Endothelial cell of umbilical vein (primary cell): ENCODE measurements around the gene SH3BP2. TPM values are rescaled to one million over a fixed set of nuclear protein-coding genes. Genes with fewer than 3 reads are reported as not detected.

ENCODE experiments used
- BruUV-seq: library from RNA; stranded (reverse); fragments of 400-500 nt; replicated peaks from 2 replicates; lab custom pipeline; 2021; lab: Mats Ljungman, UMichigan
- CTCF ChIA-PET: fragments of 300-600, 350-600 bp; sonication (Branson Sonifier 250); formaldehyde crosslinking; loops from one replicate; lab custom pipeline; 2021; ENCODE audit warnings: antibody characterized with exemption, inconsistent platforms; lab: Charles Lee
- POLR2A ChIA-PET: fragments of 300-600, 350-600 bp; sonication (Branson Sonifier 250); formaldehyde crosslinking; loops from one replicate; lab custom pipeline; 2021; ENCODE audit warnings: antibody characterized with exemption, inconsistent platforms; lab: Charles Lee
- DNase-seq: peaks from one replicate; pipeline ENCODE4 v3.0.0-alpha.2; 2011; ENCODE audit warnings: low read depth, low spot score
- FAIRE-seq: peaks from 2 replicates; lab custom pipeline; 2011; peaks lifted over from hg19 to GRCh38; lab: Jason Lieb, UNC
- H2AFZ ChIP-seq: 2 replicates; pipeline ENCODE4 v1.6.0; 2012; ENCODE audit warnings: low read depth, low read length, control low read depth, inconsistent platforms
- H3K27ac ChIP-seq: 2 replicates; pipeline ENCODE4 v1.5.1; 2011; ENCODE audit warnings: low read depth, mild to moderate bottlenecking, control low read depth, low read length, moderate library complexity; ENCODE audit not compliant: insufficient read depth
- H3K27me3 ChIP-seq, 2 experiments: 2 replicates each; pipeline versions ENCODE4 v1.6.0 to v1.6.1; 2011; ENCODE audit warnings: low read length in 2 of 2, mixed read lengths in 1 of 2; ENCODE audit not compliant: control insufficient read depth in 2 of 2, insufficient read depth in 2 of 2
- H3K36me3 ChIP-seq, 2 experiments: 2 replicates in 1 of 2; 3 replicates in 1 of 2; pipeline ENCODE4 v1.5.1; 2011; ENCODE audit warnings: low read length in 2 of 2, mild to moderate bottlenecking in 1 of 2, moderate library complexity in 1 of 2; ENCODE audit not compliant: control insufficient read depth in 2 of 2, insufficient read depth in 2 of 2; ENCODE audit errors: extremely low read depth in 1 of 2
- H3K4me1 ChIP-seq: 3 replicates; pipeline ENCODE4 v1.5.1; 2011; ENCODE audit warnings: mild to moderate bottlenecking, low read length; ENCODE audit not compliant: control insufficient read depth, insufficient read depth; ENCODE audit errors: extremely low read depth
- H3K4me2 ChIP-seq: 2 replicates; pipeline ENCODE4 v1.6.1; 2011; ENCODE audit warnings: low read length, control low read depth, mixed read lengths; ENCODE audit not compliant: insufficient read depth
- H3K4me3 ChIP-seq, 3 experiments: fragments of 200-600 bp in 1 of 3; sonication (generic), shearing (Covaris generic) in 1 of 3; replicated peaks in 1 of 3; 2 replicates each; pipeline ENCODE4 v1.5.1; 2011 to 2016; ENCODE audit warnings: control low read depth in 3 of 3, low read length in 3 of 3, mild to moderate bottlenecking in 2 of 3, inconsistent platforms in 1 of 3, low read depth in 1 of 3, moderate library complexity in 1 of 3; ENCODE audit not compliant: insufficient read depth in 1 of 3
- H3K79me2 ChIP-seq: 2 replicates; pipeline ENCODE4 v1.6.0; 2012; ENCODE audit warnings: low read length, inconsistent platforms; ENCODE audit not compliant: control insufficient read depth, insufficient read depth
- H3K9ac ChIP-seq: replicated peaks from 2 replicates; pipeline ENCODE3; 2011; ENCODE audit warnings: low read length, control low read depth; ENCODE audit not compliant: insufficient read depth; ENCODE audit errors: extremely low read depth
- H3K9me1 ChIP-seq: replicated peaks from 3 replicates; pipeline ENCODE4 v1.6.0; 2011; ENCODE audit warnings: mild to moderate bottlenecking, low read length; ENCODE audit not compliant: control insufficient read depth, insufficient read depth; ENCODE audit errors: extremely low read depth
- H3K9me3 ChIP-seq: replicated peaks from 2 replicates; pipeline ENCODE4 v1.5.1; 2012; ENCODE audit warnings: low read length, inconsistent platforms; ENCODE audit not compliant: control insufficient read depth, insufficient read depth
- H4K20me1 ChIP-seq: replicated peaks from 2 replicates; pipeline ENCODE3; 2011; ENCODE audit warnings: mild to moderate bottlenecking, low read length; ENCODE audit not compliant: control insufficient read depth, insufficient read depth; ENCODE audit errors: extremely low read depth
- CTCF ChIP-seq, 2 donors: IDR thresholded peaks; 1 replicate in 1 of 2; 2 replicates in 1 of 2; pipeline ENCODE4 v1.5.1; 2011; ENCODE audit warnings: low read length in 2 of 2, mild to moderate bottlenecking in 2 of 2, moderate library complexity in 2 of 2, control low read depth in 1 of 2, inconsistent platforms in 1 of 2, low read depth in 1 of 2; ENCODE audit not compliant: insufficient read depth in 1 of 2; ENCODE audit errors: extremely low read depth in 1 of 2
- EZH2 ChIP-seq: IDR thresholded peaks from 2 replicates; pipeline ENCODE4 v1.6.1; 2012; ENCODE audit warnings: borderline replicate concordance, low read depth, mild to moderate bottlenecking, moderate library complexity, low read length, inconsistent platforms; ENCODE audit not compliant: severe bottlenecking
- FOS ChIP-seq: IDR thresholded peaks from 2 replicates; pipeline ENCODE4 v1.6.1; 2011; ENCODE audit warnings: mild to moderate bottlenecking, low read length, moderate library complexity, borderline replicate concordance; ENCODE audit not compliant: insufficient read depth
- GATA2 ChIP-seq: IDR thresholded peaks from 2 replicates; pipeline ENCODE4 v1.7.0; 2011; ENCODE audit warnings: low read depth, mild to moderate bottlenecking, moderate library complexity, mixed read lengths, low read length; ENCODE audit not compliant: insufficient read length, insufficient read depth
- JUN ChIP-seq: IDR thresholded peaks from 2 replicates; pipeline ENCODE4 v1.6.1; 2011; ENCODE audit warnings: borderline replicate concordance, low read depth; ENCODE audit not compliant: insufficient read length, insufficient read depth
- MAX ChIP-seq: IDR thresholded peaks from 2 replicates; pipeline ENCODE4 v1.6.1; 2011; ENCODE audit not compliant: insufficient read depth, insufficient read length
- MYC ChIP-seq: IDR thresholded peaks from one replicate; pipeline ENCODE4 v1.6.1; 2011; ENCODE audit warnings: mild to moderate bottlenecking, low read depth, low read length
- POLR2A ChIP-seq: IDR thresholded peaks from 2 replicates; pipeline ENCODE4 v1.6.1; 2012; ENCODE audit warnings: low read depth, mild to moderate bottlenecking, control low read depth, low read length
- POLR2AphosphoS5 ChIP-seq: IDR thresholded peaks from 2 replicates; pipeline ENCODE4 v1.6.1; 2012; ENCODE audit warnings: low read depth, mild to moderate bottlenecking, control low read depth, low read length, moderate library complexity; ENCODE audit not compliant: insufficient read depth
- dilution Hi-C: fragments of 300-500 bp; cut with MboI; formaldehyde crosslinking; loops from one replicate; pipeline ENCODE4 v1.15.0; 2019; ENCODE audit warnings: low sequenced_read_pairs; ENCODE audit not compliant: extremely low pct_ligation_motif_present
- intact Hi-C: fragments of 100-400 bp; cut with micrococcal nuclease; formaldehyde crosslinking; loops from one replicate; pipeline ENCODE4 v1.10.0; 2022
- polyA plus RNA-seq, 4 experiments: library from polyadenylated mRNA; depleted of rRNA in 3 of 4; stranded (reverse) in 3 of 4; unstranded in 1 of 4; fragments of >200 nt; gene quantifications; 2 replicates each; pipeline versions ENCODE4 v1.2.1 to v1.2.3, GENCODE V29; 2011 to 2012; ENCODE audit warnings: missing spikeins in 1 of 4
- total RNA-seq: library from RNA; stranded (reverse); gene quantifications from 2 replicates; pipeline ENCODE4 v1.2.3, GENCODE V29; 2021

Gene SH3BP2
- total and polyA plus RNA-seq, 2 donors (not counting 3 experiments of a cell fraction or from before 2014, with no cell fraction given), result 69.2 to 73.9 TPM

GRCh38 chr4:2865196-2865780 lies 72.4 kb downstream of the SH3BP2 start:
- Histone ChIP-seq H3K9me1 (no peaks in the 10 kb centered on the region), H3K4me3 (no peak overlapping the region), H2AFZ (no peak overlapping the region), H3K27ac (no peak overlapping the region), H3K79me2 (peaks cover 93% of the 10 kb centered on the region), H3K4me1 (peaks cover 51% of the 10 kb centered on the region), H3K27me3 (no peaks in the 10 kb centered on the region), H3K9ac (no peak overlapping the region), H3K4me2 (no peak overlapping the region), H4K20me1 (peaks cover 5% of the 10 kb centered on the region), H3K9me3 (no peaks in the 10 kb centered on the region), H3K36me3 (no peaks in the 10 kb centered on the region)
- POLR2A ChIA-PET, result no interaction called here
- DNase-seq, result peak; percentile 34
- CTCF ChIA-PET, result interaction anchor here (0.9 kb wide), 1 partner anchor 69 kb away, joined by 3 read pairs; no protein-coding TSS in a partner anchor
- no peak for TF ChIP-seq FOS
- no peak for TF ChIP-seq MAX
- no peak for TF ChIP-seq POLR2AphosphoS5
- no peak for TF ChIP-seq POLR2A
- no peak for TF ChIP-seq MYC
- no peak for TF ChIP-seq GATA2
- TF ChIP-seq CTCF (IDR thresholded peaks at IDR 0.05; ENCODE audit: extremely low read depth in 1 of 2, insufficient read depth in 1 of 2, low read depth in 1 of 2, low read length in 2 of 2), result no peak
- no peak for TF ChIP-seq EZH2
- TF ChIP-seq JUN, result no peak
- BruUV-seq, result no TSS peak
- intact Hi-C loops (no loop called here), dilution Hi-C loops (no loop called here)
- FAIRE-seq, result peak; percentile 50
